Nephron (organoid): ENCODE measurements around the gene TEKTIP1.

ENCODE experiments used
- H3K27ac Mint-ChIP-seq, 3 experiments: 2 replicates each; pipeline ENCODE4 v1.8.0; 2020; ENCODE audit warnings: mixed read lengths in 3 of 3, mild to moderate bottlenecking in 2 of 3, moderate library complexity in 1 of 3
- H3K27me3 Mint-ChIP-seq: 2 replicates; pipeline ENCODE4 v1.8.0; 2021; ENCODE audit warnings: low read depth, mild to moderate bottlenecking, moderate library complexity, mixed read lengths
- H3K36me3 Mint-ChIP-seq: 2 replicates; pipeline ENCODE4 v1.8.0; 2020; ENCODE audit warnings: low read depth, mixed read lengths
- H3K4me1 Mint-ChIP-seq: 2 replicates; pipeline ENCODE4 v1.8.0; 2020; ENCODE audit warnings: mixed read lengths
- H3K4me3 Mint-ChIP-seq, 3 experiments: 2 replicates each; pipeline ENCODE4 v1.8.0; 2020; ENCODE audit warnings: mild to moderate bottlenecking in 3 of 3, mixed read lengths in 3 of 3, moderate library complexity in 2 of 3
- H3K9me3 Mint-ChIP-seq: 2 replicates; pipeline ENCODE4 v1.8.0; 2020; ENCODE audit warnings: mixed read lengths
- TF ChIP-seq, protein P1 (sequence below), 3 experiments: fragments of 200-600 bp; sonication (generic); IDR thresholded peaks; one replicate each; pipeline ENCODE4 v1.5.0; 2021; ENCODE audit warnings: antibody characterized with exemption in 3 of 3; ENCODE audit not compliant: unreplicated experiment in 3 of 3

TEKTIP1 gene

GRCh38 chr19:3586707-3587346, 47.9 kb downstream of the TEKTIP1 start:
- peaks cover 69% of the 10 kb centered on the region for H3K27me3 Mint-ChIP-seq
- no peak overlapping the region for H3K4me3 Mint-ChIP-seq
- TF ChIP-seq, protein P1, sequence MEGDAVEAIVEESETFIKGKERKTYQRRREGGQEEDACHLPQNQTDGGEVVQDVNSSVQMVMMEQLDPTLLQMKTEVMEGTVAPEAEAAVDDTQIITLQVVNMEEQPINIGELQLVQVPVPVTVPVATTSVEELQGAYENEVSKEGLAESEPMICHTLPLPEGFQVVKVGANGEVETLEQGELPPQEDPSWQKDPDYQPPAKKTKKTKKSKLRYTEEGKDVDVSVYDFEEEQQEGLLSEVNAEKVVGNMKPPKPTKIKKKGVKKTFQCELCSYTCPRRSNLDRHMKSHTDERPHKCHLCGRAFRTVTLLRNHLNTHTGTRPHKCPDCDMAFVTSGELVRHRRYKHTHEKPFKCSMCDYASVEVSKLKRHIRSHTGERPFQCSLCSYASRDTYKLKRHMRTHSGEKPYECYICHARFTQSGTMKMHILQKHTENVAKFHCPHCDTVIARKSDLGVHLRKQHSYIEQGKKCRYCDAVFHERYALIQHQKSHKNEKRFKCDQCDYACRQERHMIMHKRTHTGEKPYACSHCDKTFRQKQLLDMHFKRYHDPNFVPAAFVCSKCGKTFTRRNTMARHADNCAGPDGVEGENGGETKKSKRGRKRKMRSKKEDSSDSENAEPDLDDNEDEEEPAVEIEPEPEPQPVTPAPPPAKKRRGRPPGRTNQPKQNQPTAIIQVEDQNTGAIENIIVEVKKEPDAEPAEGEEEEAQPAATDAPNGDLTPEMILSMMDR (IDR thresholded peaks at IDR 0.05; ENCODE audit: unreplicated experiment in 3 of 3): no peak
- H3K27ac Mint-ChIP-seq: no peak overlapping the region
- H3K4me1 Mint-ChIP-seq: no peaks in the 10 kb centered on the region
- peaks cover 4% of the 10 kb centered on the region for H3K9me3 Mint-ChIP-seq
- H3K36me3 Mint-ChIP-seq: no peaks in the 10 kb centered on the region

DNA sequence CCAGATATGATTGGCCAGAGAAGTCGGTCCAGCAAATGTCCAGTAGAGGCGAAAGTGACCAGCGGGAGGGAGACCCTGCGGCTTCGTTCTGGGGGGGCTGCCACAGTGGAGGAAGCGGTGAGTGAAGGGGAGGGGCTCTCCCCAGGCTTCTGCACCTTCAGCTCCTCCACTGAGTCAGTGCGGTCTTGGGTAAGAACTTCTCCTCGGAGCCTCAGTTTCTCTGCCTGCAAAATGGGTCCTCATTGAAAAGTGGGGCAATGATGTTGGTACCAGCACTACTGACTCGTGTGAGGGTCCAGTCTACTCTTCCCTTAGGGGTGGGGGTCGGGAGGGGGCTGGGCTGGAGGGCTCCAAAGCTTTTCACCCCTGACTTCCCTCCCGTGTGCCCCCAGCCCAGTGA, 50.5 kb downstream of the TEKTIP1 start:
- no peaks in the 10 kb centered on the region for H3K36me3 Mint-ChIP-seq
- peaks cover 4% of the 10 kb centered on the region for H3K9me3 Mint-ChIP-seq
- no peak overlapping the region for H3K4me3 Mint-ChIP-seq
- TF ChIP-seq, protein P1 (IDR thresholded peaks at IDR 0.05; ENCODE audit: unreplicated experiment in 3 of 3): no peak
- H3K27me3 Mint-ChIP-seq: peaks cover 61% of the 10 kb centered on the region
- H3K27ac Mint-ChIP-seq: no peak overlapping the region
- H3K4me1 Mint-ChIP-seq: no peaks in the 10 kb centered on the region

DNA sequence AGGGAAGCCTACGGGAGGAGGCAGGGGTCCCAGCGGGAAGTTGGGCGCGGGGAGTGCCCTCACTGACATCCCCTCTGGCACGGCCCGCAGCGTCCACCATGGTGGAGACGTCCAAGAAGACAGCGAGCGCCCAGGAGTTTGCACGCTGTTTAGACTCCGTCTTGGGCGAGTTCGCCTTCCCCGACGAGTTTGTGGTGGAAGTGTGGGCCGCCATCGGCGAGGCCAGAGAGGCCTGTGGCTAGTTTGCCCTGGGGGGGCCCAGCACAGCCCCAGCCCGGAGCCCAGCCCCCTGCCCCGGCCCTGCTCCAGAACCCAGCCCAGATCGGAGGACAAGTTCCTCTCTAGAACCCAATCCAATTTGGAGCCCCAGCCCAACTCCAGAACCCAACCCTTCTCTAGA, 51.0 kb downstream of the TEKTIP1 start:
- TF ChIP-seq, protein P1 (IDR thresholded peaks at IDR 0.05; ENCODE audit: unreplicated experiment in 3 of 3): no peak
- peaks cover 61% of the 10 kb centered on the region for H3K27me3 Mint-ChIP-seq
- peaks cover 4% of the 10 kb centered on the region for H3K9me3 Mint-ChIP-seq
- no peak overlapping the region for H3K4me3 Mint-ChIP-seq
- no peaks in the 10 kb centered on the region for H3K4me1 Mint-ChIP-seq
- H3K27ac Mint-ChIP-seq: no peak overlapping the region
- H3K36me3 Mint-ChIP-seq: no peaks in the 10 kb centered on the region

GRCh38 chr19:3590991-3591659, 52.2 kb downstream of the TEKTIP1 start:
- Mint-ChIP-seq H3K27me3 (peaks cover 55% of the 10 kb centered on the region), H3K4me1 (no peaks in the 10 kb centered on the region), H3K27ac (no peak overlapping the region), H3K36me3 (no peaks in the 10 kb centered on the region), H3K9me3 (peaks cover 4% of the 10 kb centered on the region), H3K4me3 (no peak overlapping the region)
- TF ChIP-seq, protein P1 (IDR thresholded peaks at IDR 0.05; ENCODE audit: unreplicated experiment in 3 of 3): no peak

GRCh38 chr19:3591876-3592613, 53.1 kb downstream of the TEKTIP1 start:
- H3K36me3 Mint-ChIP-seq: no peaks in the 10 kb centered on the region
- H3K4me1 Mint-ChIP-seq: no peaks in the 10 kb centered on the region
- H3K27ac Mint-ChIP-seq: no peak overlapping the region
- TF ChIP-seq, protein P1 (IDR thresholded peaks at IDR 0.05; ENCODE audit: unreplicated experiment in 3 of 3): no peak
- peaks cover 46% of the 10 kb centered on the region for H3K27me3 Mint-ChIP-seq
- H3K9me3 Mint-ChIP-seq: peaks cover 4% of the 10 kb centered on the region
- H3K4me3 Mint-ChIP-seq: no peak overlapping the region
